Suprapubic skin (tissue), 4 donors: Measurements from ENCODE around the gene PDIA6. TPM values are rescaled to one million over a fixed set of nuclear protein-coding genes. Genes with fewer than 3 reads are reported as not detected.

Experiments used
- DNase-seq, 2 donors: peaks; one replicate each; pipeline ENCODE4 v3.0.0-alpha.2; 2019; ENCODE audit warnings: low spot score in 2 of 2
- H3K27ac ChIP-seq: fragments of 200-600 bp; sonication (generic); one replicate; pipeline ENCODE4 v1.5.1; 2019
- H3K27me3 ChIP-seq: fragments of 200-600 bp; sonication (generic); one replicate; pipeline ENCODE4 v1.5.1; 2019
- H3K36me3 ChIP-seq: fragments of 200-600 bp; sonication (generic); one replicate; pipeline ENCODE4 v1.5.1; 2019
- H3K4me1 ChIP-seq: fragments of 200-600 bp; sonication (generic); one replicate; pipeline ENCODE4 v1.5.1; 2019
- H3K4me3 ChIP-seq: fragments of 200-600 bp; sonication (generic); one replicate; pipeline ENCODE4 v1.5.1; 2019; ENCODE audit warnings: mild to moderate bottlenecking
- H3K9me3 ChIP-seq: fragments of 200-600 bp; sonication (generic); one replicate; pipeline ENCODE4 v1.5.1; 2019
- EP300 ChIP-seq: sonication (generic); formaldehyde crosslinking; IDR thresholded peaks from one replicate; pipeline ENCODE4 v1.6.1; 2017; ENCODE audit warnings: antibody characterized with exemption
- POLR2A ChIP-seq, 2 donors: fragments of 450-650 bp; IDR thresholded peaks; one replicate each; pipeline ENCODE4 v1.6.1; 2017; ENCODE audit warnings: antibody characterized with exemption in 2 of 2, mild to moderate bottlenecking in 2 of 2, moderate library complexity in 2 of 2
- POLR2AphosphoS5 ChIP-seq, 3 donors: sonication (generic); formaldehyde crosslinking; IDR thresholded peaks; one replicate each; pipeline ENCODE4 v1.6.1; 2017; ENCODE audit warnings: antibody characterized with exemption in 3 of 3
- WGBS: methylation state at CpG from one replicate; pipeline ENCODE4 v1.1.5; 2018; 5-methylcytosine and 5-hydroxymethylcytosine counted together
- total RNA-seq, 4 donors: library from RNA; depleted of rRNA; stranded (reverse); fragments of >200 nt; gene quantifications; one replicate each; pipeline ENCODE4 v1.1.0, GENCODE V29; 2016
- TF ChIP-seq, protein P1 (sequence below), 2 donors: fragments of 200-600 bp in 1 of 2; fragments of 450-650 bp in 1 of 2; sonication (generic) in 1 of 2; IDR thresholded peaks; one replicate each; pipeline ENCODE4 v1.5.1; 2016 to 2019; ENCODE audit warnings: antibody characterized with exemption in 2 of 2, mild to moderate bottlenecking in 1 of 2, moderate library complexity in 1 of 2

Gene PDIA6
- total RNA-seq, 4 donors from 2014 or later = 40.2 to 77.5 (median 63.1) TPM

- peak in 1 of 2 donors; percentile 26 for DNase-seq
- no peak overlapping the region for H3K27ac ChIP-seq
- H3K36me3 ChIP-seq = no peaks in the 10 kb centered on the region
- H3K27me3 ChIP-seq = no peaks in the 10 kb centered on the region
- no peak overlapping the region for H3K4me3 ChIP-seq
- no peaks in the 10 kb centered on the region for H3K4me1 ChIP-seq
- no peaks in the 10 kb centered on the region for H3K9me3 ChIP-seq
- TF ChIP-seq EP300 = no peak
- no peak for TF ChIP-seq POLR2AphosphoS5 (IDR thresholded peaks at IDR 0.05)
- TF ChIP-seq POLR2A (IDR thresholded peaks at IDR 0.05) = no peak
- TF ChIP-seq, protein P1, sequence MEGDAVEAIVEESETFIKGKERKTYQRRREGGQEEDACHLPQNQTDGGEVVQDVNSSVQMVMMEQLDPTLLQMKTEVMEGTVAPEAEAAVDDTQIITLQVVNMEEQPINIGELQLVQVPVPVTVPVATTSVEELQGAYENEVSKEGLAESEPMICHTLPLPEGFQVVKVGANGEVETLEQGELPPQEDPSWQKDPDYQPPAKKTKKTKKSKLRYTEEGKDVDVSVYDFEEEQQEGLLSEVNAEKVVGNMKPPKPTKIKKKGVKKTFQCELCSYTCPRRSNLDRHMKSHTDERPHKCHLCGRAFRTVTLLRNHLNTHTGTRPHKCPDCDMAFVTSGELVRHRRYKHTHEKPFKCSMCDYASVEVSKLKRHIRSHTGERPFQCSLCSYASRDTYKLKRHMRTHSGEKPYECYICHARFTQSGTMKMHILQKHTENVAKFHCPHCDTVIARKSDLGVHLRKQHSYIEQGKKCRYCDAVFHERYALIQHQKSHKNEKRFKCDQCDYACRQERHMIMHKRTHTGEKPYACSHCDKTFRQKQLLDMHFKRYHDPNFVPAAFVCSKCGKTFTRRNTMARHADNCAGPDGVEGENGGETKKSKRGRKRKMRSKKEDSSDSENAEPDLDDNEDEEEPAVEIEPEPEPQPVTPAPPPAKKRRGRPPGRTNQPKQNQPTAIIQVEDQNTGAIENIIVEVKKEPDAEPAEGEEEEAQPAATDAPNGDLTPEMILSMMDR (IDR thresholded peaks at IDR 0.05) = no peak
- WGBS = 69% methylated on average over 4 of the region's 4 CpGs
Observed at GRCh38 chr2:10764896-10765295, 47.7 kb downstream of the PDIA6 start.

- peak in 1 of 2 donors; percentile 73 for DNase-seq
- Histone ChIP-seq H3K36me3 (no peaks in the 10 kb centered on the region), H3K9me3 (no peaks in the 10 kb centered on the region), H3K4me3 (no peak overlapping the region), H3K27ac (no peak overlapping the region), H3K4me1 (no peaks in the 10 kb centered on the region), H3K27me3 (no peaks in the 10 kb centered on the region)
- TF ChIP-seq POLR2A (IDR thresholded peaks at IDR 0.05) (no peak), EP300 (no peak)
- WGBS = 84% methylated on average over 16 of the region's 18 CpGs
Observed at GRCh38 chr2:10764096-10764785, 48.3 kb downstream of the PDIA6 start.

GRCh38 chr2:10763461-10763800 is 49.2 kb downstream of the PDIA6 start:
- WGBS = 84% methylated on average over 9 of the region's 9 CpGs
- H3K27me3 ChIP-seq = no peaks in the 10 kb centered on the region
- H3K4me3 ChIP-seq = no peak overlapping the region
- H3K36me3 ChIP-seq = no peaks in the 10 kb centered on the region
- no peaks in the 10 kb centered on the region for H3K4me1 ChIP-seq
- H3K27ac ChIP-seq = no peak overlapping the region
- DNase-seq = no peak
- H3K9me3 ChIP-seq = no peaks in the 10 kb centered on the region
- TF ChIP-seq POLR2A (IDR thresholded peaks at IDR 0.05) (no peak), EP300 (no peak), POLR2AphosphoS5 (IDR thresholded peaks at IDR 0.05) (no peak)
- TF ChIP-seq, protein P1 (IDR thresholded peaks at IDR 0.05) = no peak

DNA sequence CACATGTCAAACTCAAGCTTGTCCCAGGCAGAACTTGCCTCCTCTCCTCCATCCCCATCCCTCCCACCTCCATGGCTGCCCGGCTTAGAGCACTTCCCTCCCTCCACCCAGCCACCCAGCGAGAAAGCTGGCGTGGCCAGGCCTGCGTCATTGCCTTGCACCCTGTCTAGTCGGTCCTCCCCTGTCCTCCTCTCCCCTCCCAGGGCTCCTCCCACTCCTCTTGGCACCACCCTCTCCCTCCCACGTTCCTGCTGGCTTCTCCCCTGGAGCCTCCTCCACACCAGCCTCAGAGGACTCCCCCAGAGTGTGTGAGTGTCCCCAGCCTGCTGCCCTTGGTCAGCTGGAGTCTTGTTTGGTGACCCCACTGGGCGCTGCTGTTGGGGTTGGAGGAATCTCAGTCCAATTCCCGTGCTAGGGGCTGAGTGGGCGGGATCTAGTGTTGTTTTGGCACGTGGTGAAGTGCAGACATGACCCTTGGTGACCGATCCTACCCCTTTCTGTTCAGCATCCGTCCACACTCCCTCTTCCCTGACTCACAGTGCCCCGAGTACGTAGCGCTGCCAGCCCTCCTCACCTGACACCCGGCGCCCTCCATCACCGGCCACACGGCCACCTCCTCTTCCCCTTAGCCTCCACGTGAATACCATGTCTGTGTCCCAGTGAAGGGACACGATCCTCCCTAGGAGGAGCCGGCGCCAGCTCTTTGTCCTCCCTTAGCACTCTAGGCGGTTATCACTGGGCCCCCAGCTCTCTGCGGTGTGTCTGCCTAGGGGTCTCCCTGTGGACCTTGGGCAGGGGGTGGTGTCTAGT is 49.7 kb downstream of the PDIA6 start:
- no peak overlapping the region for H3K27ac ChIP-seq
- no peaks in the 10 kb centered on the region for H3K27me3 ChIP-seq
- DNase-seq = no peak
- WGBS = 67% methylated on average over 21 of the region's 25 CpGs
- H3K9me3 ChIP-seq = no peaks in the 10 kb centered on the region
- no peaks in the 10 kb centered on the region for H3K36me3 ChIP-seq
- no peaks in the 10 kb centered on the region for H3K4me1 ChIP-seq
- no peak for TF ChIP-seq POLR2A (IDR thresholded peaks at IDR 0.05)
- TF ChIP-seq, protein P1 (IDR thresholded peaks at IDR 0.05) = no peak
- no peak for TF ChIP-seq EP300
- no peak for TF ChIP-seq POLR2AphosphoS5 (IDR thresholded peaks at IDR 0.05)
- no peak overlapping the region for H3K4me3 ChIP-seq

GRCh38 chr2:10761591-10761990 is 51.0 kb downstream of the PDIA6 start:
- Histone ChIP-seq H3K27ac (no peak overlapping the region), H3K36me3 (no peaks in the 10 kb centered on the region), H3K4me1 (no peaks in the 10 kb centered on the region), H3K9me3 (no peaks in the 10 kb centered on the region), H3K4me3 (no peak overlapping the region), H3K27me3 (no peaks in the 10 kb centered on the region)
- DNase-seq = no peak
- 76% methylated on average over 6 of the region's 9 CpGs for WGBS
- no peak for TF ChIP-seq EP300

DNA sequence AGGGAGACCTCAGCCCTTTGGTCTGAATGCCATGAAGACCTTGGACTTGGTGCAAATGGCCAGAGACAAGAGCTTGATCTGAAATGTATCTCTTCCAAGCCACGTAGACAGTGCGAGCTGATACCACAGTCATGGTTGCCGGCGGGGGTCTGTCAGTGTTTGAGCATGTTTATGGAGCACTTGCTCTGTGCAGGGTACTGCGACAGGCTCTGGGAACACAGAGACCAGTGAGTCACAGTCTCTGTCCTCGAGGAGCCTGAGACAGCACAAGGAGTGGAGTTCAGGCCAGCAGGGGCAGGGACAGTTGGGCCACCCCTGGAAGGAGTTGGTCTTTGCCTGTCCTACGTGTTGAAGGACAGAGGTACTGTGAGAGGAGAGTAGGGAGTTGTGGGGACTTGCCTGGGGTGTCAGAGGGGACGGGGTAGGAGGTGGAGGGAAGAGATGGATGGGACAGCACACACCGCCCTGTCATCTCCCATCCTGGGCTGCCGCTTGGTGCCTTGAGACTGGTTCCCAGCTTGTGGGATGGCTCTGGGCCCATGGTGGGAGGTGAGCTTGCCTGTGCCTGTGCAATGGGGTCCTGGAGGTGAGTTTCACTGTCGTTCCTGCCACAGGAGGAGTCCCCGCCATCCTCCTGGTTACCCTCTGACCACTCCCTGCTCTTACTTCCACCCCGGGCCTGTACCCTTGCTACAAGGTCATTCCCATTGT is 51.6 kb downstream of the PDIA6 start:
- 82% methylated on average over 11 of the region's 13 CpGs for whole genome bisulfite sequencing
- no peak for TF ChIP-seq EP300
- TF ChIP-seq POLR2A (IDR thresholded peaks at IDR 0.05) = no peak
- no peak for TF ChIP-seq POLR2AphosphoS5 (IDR thresholded peaks at IDR 0.05)
- TF ChIP-seq, protein P1 (IDR thresholded peaks at IDR 0.05) = no peak
- H3K9me3 ChIP-seq = no peaks in the 10 kb centered on the region
- no peaks in the 10 kb centered on the region for H3K36me3 ChIP-seq
- DNase-seq = peak in 1 of 2 donors; percentile 48
- no peak overlapping the region for H3K27ac ChIP-seq
- H3K27me3 ChIP-seq = no peaks in the 10 kb centered on the region
- H3K4me1 ChIP-seq = no peaks in the 10 kb centered on the region
- no peak overlapping the region for H3K4me3 ChIP-seq
